Brain pericyte (primary cell): ENCODE results near the gene CCDC24.

Experiments
- DNase-seq: peaks from one replicate; pipeline ENCODE4 v3.0.0-alpha.2; 2012; ENCODE audit warnings: low read depth, low spot score

The CCDC24 gene

DNA sequence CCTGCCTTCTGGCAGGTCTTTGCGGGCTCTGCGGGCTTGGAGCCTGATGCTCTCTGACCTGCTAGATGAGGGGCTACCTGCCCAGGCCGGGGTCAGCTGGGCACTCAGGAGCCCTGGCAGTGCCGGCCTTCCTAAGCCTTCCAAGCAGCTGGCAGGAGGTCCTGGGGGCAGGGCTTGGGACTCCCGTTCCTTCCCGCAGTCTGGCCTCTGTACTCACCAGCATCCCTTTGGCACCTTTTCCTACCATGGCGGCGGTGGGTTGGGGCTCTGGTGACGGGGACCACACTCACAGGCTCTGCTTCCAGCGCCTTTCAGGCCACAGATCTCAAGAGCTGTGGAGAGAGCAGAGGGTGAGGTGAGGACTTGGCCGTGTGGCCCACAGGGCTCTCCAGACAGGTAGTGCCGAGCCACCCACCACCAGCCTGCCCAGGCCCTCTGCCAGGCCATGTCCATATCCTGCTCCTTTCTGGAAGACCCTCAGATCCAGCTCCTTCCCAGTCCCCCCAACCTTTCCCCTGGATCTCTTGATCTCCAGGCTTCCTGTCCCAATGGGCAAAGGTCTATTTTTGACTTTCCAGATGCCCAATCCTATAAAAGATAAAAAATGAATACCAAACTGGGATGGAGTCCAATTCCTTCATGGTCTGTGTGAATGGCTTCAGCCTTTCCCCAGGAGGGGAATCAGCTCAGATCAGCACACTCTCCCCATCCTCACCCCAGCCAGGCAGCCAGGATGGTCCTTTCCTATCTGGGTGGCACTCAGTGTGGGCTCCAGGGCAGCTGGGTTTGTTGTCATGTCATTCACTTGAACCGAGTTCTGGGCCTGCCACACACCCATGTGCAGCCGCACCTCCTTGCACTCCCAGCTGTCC is 32.9 kb downstream of the CCDC24 start:
- no peak for DNase-seq

DNA sequence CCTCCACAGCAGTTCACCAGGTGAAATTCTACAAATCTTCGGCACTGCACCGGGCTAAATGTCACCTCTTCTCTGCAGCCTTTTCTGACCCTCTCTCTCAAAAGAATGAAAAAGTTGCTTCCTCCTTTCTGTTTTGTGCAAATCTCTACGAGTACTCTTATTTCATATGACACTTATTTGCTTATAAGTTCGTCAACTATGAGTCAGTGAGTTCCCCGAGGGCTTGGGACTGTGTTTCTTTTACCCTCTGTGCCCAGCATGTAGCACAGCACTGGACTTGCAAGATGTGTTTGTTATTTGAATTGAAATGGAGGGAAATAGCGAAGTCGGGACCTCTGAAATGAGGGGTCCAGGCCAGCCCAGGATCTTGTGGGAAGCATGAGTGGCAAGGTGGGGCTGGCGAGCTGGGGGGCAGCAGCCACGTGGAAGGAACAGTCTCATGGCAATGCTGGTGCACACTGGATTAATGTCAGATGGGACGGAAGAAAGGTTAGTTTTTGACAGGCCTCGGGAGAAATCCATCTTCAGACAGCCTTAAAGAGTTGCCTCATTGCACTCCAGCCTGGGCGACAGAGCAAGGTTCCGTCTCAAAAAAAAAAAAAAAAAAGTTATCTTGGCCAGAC is 33.6 kb downstream of the CCDC24 start:
- DNase-seq: peak; percentile 67

DNA sequence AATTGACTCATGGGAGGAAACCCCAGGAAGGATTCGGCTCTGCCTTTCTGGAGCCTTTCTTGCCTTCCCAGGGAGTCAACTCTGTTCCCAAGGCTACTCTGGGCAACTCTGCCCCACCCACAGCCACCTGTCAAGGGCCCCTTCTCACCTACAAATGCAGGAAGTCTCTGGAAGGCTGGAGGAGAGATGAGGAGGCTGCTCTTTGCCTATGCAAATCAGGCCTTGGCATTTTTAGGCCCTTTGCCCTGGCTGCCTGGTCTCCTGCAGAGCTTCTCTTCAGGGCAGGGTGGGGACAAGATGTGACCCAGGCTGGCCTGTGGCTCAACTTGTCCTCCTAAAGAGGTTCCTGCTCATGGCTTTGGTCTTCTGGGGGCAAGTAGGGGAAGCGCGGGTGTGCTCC is 34.4 kb downstream of the CCDC24 start:
- DNase-seq: no peak

DNA sequence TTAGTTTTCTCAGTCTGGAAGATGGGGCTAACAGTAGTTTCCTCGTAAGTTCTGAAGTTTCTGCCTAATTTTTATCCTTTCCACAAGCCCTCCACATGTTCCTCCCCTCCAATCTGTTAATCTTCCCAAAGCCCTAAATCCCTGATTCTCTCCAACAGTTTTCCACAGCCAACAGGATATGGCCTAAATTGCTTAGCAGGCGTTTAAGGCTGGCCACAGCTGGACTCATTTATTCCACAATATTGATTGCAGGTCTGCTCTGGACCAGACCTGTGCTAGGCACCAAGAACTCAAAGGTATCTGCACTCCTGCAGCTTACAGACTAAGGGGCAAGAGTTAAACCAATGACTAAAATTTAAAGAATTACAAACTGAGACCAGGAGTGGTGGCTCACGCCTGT is 35.9 kb downstream of the CCDC24 start:
- DNase-seq: no peak

DNA sequence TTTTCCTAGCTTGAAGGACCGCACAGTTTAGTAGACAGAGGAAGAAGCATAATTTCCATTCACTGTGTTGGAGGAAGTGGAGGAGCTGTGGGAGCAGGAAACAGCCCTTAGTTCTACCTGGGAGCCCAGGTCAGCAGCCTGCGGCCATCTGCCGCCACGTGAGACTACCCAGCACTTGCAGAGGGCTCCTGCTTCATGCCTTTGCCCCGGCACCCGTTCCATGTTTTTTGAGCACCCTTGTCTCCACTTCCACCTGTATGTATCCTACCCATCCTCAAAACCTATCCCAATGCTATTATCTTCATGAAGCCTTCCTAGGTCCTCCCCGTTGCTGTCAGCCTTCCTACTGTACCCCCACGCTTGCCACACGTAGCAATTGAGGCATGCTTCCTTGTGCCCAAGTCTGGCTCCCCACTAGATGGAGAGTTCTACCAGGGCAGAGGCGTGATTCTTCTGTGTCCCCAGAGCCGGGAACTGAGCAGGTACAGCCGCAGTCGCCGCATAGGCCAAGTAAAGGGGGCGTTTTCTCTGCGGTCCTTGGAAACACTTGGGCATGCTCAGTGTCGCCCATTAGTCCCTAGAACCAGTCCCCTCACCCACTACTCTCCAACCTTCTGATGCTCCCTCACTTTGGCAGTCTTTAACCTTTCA is 38.0 kb downstream of the CCDC24 start:
- no peak for DNase-seq

DNA sequence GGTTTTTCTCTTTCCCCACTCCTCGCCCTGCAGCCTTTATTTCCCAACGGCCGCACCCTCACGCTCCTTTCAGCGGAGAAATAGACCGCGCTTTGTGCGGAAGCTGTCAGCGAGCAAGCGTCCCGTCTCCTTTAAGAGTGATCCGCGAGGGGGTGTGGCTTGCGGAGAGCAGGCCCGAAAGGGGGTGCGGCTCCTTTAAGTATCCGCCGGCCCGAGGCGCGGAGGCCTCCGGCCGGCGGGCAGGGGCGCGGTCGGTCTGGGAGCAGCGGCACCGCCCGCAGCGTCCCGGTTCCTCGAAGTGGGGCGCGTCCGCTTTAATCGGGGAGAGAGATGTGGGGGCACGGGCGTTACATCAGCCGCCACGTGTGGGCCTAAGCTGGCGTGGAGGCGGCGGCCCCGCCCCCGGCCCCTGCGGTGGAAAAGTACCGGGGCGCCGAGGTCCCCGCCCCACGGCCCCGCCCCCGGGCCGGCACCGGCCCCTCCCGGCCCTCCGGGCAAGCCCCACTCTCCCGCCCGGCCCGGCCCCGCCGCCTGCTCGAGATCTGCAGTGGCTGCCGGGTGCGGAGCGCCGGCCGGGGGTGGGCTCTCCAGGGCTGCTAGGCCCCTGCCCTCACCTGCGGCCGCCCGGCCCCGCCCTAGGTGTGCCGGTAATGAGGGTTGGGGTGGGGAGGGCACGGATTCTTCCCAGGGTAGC is 38.7 kb downstream of the CCDC24 start:
- DNase-seq: no peak

DNA sequence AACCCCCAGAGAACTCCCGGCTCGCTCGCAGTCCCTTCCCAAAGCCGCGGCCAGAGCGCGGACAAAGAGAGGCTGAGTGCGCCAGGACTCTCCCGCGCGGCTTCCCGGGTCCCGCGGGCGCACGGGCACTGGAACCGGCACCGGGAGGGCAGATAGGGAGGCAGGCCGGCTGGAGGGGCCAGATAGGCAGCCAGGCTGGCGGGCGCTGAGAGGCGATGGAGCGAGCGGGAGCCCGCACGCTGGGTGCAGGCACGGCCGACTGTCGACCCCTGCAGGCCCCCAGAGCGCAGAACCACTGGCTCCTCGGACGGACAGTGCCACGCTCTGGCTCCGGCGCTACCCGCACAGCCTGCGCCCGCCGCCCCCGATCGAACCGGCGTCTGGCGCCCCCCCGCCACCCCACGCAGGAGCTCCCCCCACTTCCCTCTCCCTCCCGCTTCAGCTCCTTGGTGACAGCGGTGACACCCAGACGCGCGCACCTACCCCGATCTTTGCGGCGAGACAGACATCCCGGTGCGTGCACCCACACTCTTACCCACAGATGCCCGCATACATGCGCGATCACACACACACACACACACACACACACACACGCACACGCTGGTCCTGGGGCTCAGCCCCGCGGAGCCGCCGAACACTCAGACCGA is 39.3 kb downstream of the CCDC24 start:
- DNase-seq: no peak

DNA sequence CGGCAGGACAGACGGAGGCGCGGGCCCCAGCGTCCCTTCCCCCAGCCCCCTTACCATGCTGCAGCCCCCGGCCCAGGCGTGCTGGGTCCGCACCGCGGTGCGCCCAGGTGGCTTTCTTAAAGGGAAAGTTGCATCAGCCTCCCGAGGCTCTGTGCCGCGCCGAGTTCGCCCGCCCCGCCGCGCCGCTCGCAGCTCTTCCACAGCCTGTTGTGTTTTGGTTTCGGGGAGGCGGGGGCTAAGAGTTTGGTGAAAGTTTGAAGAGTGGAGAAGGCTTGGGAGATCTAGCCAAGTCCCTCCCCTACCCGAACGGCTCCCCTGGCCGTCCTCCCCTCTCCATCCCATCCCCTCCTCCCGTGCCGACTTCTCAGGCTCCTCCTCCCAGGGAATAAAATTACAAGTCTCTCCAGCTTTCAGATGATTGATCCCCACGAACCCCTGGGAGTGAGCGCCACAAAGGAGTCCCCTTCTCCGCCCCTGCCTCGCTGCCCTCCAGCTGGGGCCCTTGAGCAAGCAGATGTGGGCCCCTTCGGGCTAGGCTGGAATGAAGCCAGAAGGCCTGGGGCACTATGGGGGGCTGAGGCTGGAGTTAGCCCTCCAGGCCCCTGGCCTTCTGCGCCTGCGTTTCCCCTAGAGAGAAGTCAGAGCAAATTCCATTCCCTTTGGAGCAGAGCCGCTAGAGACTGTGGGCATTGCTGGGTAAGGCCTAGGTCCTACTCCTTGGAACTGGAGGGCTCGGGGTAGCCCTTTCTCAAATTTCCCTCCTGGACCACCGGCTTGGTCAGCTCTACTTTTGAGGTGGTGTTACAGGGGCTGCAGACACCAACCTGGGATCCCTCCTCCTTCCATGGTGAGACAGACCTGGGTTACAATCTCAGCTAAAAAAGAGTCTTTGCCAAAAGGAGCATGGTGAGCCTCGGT is 40.1 kb downstream of the CCDC24 start, which contains the start of gene SLC6A9:
TSS of gene SLC6A9 (minus strand) at position 211 of the 918 bp plus-strand sequence. CDS start 7,185 bp downstream, outside the sequence.
- peak; percentile 66 for DNase-seq

DNA sequence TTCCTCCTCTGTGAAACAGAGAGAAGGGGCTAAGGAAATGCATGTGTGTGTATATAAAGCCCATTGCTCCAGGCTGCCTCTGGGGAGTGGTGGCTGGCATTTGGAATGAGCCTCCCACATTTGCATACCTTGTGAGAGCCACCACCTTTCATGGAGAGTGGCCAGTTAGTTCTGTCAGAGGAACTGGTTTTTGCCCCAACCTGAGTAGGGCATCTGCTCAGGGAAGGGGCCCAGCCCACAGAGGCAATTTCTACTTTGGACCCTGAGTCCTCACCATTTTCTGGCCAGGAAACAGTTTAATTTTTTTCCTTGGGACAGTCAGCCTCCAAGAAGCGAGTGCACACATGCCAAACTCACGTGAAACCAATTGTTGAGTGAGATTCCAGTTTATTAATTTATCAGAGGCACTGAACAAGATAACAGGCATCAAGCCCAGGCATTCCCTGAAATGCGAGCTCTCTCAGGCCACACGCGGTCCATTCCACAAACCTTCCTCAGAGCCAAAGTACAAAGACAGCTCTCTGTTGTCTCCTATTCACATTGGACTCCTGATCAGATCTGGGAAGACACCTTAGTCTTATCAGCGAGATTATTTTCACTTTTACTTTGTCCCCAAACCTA is 40.9 kb downstream of the CCDC24 start:
- no peak for DNase-seq

DNA sequence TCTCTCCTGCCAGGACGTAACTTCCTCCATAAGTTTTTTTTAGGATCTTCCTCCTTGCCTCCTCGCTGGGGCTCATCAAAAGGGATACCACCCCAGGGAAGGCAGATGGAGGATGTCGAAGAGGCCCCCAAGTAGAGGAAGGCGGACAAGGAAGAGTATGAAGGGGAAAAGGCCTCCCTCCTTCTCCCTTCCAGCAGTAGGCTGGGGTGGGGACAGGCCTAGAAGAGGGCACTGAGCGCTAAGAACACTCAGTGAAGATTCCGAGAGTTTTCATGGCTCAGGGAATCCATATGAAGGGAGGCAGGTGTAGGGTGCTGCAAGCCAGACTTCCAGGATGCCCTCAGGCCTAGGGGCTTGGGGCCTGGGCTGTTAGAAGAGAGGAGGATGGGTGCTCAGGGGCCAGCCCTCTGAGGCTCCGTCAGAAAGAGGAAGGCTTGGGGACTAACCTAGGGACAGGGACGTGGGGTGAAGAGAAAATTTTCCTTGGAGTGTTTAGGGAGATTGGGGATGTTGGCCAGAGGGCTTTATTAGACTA is 41.7 kb downstream of the CCDC24 start:
- DNase-seq: no peak

DNA sequence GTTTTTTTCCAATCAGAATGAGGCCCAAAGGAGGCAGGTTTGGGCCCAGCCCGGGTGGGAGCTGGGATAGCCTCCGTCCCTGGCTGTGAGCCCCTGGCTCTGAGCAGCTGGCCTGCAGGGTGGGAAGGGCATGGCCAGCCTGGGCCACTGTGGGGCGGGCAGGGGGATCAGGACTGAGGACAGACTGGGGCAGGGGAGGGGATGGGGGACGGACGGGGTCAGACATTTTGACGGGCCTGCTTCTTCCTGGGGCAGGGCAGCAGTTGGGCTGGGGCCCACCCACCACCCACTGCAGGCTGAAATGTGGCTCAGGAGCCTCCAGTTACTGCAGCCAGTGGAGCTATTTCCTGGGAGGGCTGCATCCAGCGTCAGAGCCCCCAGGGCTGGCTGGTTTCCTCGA is 42.4 kb downstream of the CCDC24 start:
- no peak for DNase-seq

DNA sequence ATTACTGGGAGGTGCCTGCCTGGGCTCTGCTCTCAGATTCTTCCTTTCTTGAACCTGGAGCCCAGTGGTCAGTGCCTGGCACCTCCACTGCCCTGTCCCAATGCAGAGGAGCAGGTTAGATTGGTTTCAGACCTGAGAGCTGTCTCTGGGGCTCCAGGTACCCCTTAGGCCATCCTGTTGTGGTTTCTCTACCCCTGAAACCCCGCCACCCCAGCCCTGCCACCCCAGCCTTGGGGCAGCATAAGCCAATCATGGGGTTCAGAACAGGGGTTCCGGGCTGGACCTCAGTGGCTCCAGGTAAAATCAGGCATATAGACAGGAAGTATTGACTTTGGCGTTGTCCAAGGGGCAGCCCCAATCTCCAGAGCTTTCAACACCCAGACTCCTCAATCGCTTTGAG is 43.0 kb downstream of the CCDC24 start:
- no peak for DNase-seq

DNA sequence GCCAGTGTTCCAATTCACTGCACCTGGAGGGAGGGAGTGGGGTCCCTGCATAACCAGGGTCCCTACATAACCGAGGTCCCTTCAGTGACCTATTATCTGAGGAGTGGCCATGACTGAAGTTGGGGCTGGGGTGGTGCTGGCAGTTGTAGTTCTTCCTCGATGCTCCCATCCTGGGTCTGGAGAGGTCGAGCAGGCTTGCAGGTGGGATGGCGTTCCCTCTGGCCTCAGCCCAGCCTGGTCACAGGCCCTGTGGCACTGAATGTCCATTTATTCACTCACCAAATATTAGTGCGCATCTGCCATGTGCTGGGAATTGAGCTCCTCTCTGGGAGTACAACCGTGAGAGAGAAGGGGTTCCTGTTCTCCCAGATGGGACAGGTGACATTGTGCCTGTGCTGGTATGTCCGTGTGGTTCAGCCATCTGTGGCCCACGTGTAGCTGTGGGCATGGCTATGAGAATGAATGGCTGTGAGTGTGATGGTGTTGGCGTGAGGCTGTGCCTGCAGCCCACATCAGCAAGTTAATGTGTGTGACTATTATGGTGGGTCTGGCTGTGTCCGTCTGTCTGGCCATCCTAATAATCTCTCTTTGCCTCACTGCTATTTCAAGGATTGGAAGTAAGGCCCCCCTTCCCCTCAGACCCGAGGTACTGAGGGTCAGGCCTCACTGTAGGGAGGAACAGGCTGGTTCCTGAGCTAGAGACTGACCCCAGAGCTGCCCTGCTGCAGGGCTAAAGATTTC is 43.7 kb downstream of the CCDC24 start:
- no peak for DNase-seq

DNA sequence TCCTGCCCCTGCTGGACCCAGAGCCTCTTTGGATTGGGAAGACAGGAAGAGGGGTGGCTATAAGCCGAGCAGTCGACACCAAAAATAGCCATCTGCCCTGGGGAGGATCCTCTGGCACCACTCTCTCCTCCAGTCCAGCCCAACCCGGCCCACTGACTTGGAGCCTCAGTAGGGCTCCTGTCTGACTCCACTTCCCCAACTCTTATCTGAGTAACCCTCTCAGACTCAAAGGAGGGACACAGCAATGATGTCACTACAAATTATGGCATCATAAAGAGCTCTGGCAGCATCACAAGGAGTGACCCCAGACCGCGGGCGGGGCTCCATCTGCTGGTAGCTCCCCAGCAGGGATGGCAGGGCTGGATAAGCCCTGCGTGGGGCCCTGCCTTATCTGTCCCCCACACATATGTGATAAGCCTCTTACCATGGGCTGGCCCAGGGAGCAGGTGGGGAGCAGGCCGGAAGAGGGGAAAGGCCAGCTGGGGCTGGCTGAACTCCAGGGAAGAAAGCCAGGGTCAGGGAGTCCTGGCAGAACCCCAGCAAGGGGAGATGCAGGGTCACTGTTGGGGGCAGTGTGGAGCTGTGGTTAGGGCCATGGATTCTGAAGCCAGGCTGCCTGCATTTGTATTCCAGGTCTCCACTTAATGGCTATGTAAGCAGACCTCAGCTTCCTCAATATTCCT is 44.5 kb downstream of the CCDC24 start:
- no peak for DNase-seq

DNA sequence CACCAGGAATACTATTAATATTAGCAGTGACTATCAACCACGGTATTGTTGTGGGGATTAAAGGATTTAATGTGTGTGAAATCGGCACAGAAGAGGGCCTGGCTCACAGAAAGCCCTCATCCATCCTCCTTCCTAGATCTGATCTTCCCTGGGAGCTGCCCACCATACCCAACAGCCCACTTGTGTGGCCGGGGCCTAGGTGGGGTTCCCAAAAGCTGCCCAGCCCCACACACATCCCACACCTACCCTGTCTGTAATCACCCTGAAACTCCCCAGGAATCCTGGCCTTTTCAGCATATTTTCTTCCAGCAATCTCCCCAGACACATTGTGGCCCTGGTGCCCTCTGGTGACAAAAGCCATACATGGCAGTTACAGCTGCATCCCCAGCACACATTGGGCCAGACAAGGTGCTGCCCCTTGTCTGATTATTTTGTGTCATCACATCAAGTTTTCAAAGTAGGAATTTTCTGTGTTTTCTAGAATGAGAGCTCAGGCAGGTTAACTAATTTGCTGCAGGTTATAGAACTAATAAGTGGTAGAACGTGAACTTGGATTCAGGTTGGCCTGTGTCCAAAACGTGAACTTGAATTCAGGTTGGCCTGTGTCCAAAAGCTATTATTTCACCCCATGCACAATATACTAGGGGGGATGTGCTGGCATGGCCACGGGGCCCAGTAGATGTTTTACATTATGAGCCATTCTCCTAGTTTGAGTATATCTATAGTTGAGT is 45.2 kb downstream of the CCDC24 start:
- no peak for DNase-seq

DNA sequence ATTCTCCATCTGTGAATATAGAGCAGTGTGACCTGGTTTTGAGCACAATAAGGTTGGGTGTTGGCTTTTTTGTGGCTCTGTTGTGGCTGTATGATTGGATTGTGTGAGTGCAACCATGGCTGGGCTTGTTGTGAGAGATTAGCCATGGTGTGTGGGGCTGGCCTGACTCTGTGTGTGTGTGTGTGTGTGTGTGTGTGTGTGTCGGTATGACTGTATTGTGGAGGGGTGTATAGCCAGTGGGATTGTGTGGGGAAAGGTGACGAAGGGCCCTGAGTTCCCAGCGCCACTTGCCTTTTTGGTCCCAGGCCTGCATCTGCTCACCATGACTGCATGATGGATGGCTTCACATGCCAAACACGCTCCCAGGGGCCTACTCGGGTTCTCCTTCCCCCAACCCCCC is 45.8 kb downstream of the CCDC24 start:
- no peak for DNase-seq

DNA sequence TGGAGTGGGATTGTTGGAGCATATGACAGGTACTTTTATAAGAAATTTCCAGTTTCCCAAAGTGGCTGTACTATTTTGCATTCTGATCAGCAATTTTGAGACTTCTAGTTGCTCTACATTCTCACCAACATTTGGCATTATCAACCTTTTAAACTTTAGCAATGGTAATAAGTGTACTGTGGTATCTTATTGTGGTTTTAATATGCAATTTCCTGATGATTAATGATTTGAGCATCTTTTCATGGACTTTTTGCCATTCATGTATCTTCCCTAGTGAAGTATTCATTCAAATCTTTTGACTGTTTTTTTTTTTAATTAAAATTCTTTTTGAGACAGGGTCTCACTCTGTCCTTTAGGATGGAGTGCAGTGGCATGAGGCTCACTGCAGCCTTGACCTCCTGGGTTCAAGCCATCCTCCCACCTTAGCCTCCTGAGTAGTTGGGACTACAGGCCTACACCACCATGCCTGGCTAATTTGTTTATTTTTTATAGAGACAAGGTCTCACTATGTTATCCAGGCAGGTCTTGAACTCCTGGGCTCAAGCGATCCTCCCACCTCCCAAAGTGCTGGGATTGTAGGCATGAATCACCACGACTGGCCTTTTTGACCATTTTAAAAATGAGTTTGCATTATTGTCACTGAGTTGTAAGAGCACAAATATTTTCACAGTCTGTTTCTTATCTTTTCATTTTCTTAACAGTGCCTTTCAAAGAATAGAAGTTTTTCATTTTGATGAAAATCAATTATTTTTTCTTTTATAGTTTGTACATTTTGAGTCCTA is 47.7 kb downstream of the CCDC24 start:
- no peak for DNase-seq
